WTC11 (cell line): ENCODE results near the gene CFAP299.

ENCODE experiments used
- ATF1 ChIP-seq: sonication (generic); formaldehyde crosslinking; IDR thresholded peaks from 2 replicates; pipeline ENCODE4 v1.8.1; 2023; ENCODE audit warnings: mild to moderate bottlenecking, moderate library complexity, missing genetic modification reagents
- ATF2 ChIP-seq: sonication (generic); formaldehyde crosslinking; IDR thresholded peaks from 2 replicates; pipeline ENCODE4 v1.8.1; 2022; ENCODE audit warnings: low read depth, missing genetic modification reagents, borderline replicate concordance
- CBFB ChIP-seq: sonication (generic); formaldehyde crosslinking; IDR thresholded peaks from 2 replicates; pipeline ENCODE4 v1.8.1; 2022; ENCODE audit warnings: mild to moderate bottlenecking, low read depth, missing genetic modification reagents
- ELF4 ChIP-seq: sonication (generic); formaldehyde crosslinking; IDR thresholded peaks from 2 replicates; pipeline ENCODE4 v1.8.1; 2022; ENCODE audit warnings: low read depth, mild to moderate bottlenecking, moderate library complexity, missing genetic modification reagents
- ZNF121 ChIP-seq: sonication (generic); formaldehyde crosslinking; IDR thresholded peaks from 2 replicates; pipeline ENCODE4 v1.8.0; 2023; ENCODE audit warnings: missing genetic modification reagents
- TF ChIP-seq, protein P1 (sequence below): fragments of 200-600 bp; IDR thresholded peaks from 2 replicates; pipeline ENCODE4 v1.8.0; 2022; ENCODE audit warnings: antibody characterized with exemption

DNA sequence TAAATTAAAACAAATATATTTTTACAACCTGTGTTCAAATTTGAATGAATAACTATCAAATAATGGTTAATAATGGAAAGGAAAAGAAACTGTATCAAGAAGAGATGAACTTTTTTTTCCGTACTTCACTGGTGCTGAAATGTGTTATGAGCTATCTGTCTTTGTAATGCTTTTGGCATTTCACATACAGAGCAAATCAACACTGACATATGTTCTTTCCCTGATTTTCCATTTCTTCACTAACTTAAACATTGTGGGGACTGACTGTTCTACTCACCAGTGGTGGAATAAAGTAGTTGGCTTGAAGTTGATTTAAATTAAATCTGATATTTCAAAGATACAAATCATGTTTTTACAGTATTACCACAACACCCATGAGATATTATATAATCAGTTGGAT is 390.9 kb downstream of the CFAP299 start:
- TF ChIP-seq ELF4 (CRISPR knock-in tag), result no peak
- TF ChIP-seq, protein P1, sequence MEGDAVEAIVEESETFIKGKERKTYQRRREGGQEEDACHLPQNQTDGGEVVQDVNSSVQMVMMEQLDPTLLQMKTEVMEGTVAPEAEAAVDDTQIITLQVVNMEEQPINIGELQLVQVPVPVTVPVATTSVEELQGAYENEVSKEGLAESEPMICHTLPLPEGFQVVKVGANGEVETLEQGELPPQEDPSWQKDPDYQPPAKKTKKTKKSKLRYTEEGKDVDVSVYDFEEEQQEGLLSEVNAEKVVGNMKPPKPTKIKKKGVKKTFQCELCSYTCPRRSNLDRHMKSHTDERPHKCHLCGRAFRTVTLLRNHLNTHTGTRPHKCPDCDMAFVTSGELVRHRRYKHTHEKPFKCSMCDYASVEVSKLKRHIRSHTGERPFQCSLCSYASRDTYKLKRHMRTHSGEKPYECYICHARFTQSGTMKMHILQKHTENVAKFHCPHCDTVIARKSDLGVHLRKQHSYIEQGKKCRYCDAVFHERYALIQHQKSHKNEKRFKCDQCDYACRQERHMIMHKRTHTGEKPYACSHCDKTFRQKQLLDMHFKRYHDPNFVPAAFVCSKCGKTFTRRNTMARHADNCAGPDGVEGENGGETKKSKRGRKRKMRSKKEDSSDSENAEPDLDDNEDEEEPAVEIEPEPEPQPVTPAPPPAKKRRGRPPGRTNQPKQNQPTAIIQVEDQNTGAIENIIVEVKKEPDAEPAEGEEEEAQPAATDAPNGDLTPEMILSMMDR, result no peak
- no peak for TF ChIP-seq ATF1 (CRISPR knock-in tag)
- no peak for TF ChIP-seq ZNF121 (CRISPR knock-in tag)
- no peak for TF ChIP-seq ATF2 (CRISPR knock-in tag)
- TF ChIP-seq CBFB, result no peak
